DND-41 (cell line): Measurements from ENCODE around the gene CLPTM1L.

Experiments
- ATAC-seq: fragments of 200-7000 bp; cut with Tn5 transposase; 3 replicates; pipeline ENCODE4 v1.9.1; 2021; ENCODE audit warnings: low read depth; ENCODE audit not compliant: insufficient read depth
- DNase-seq: peaks from one replicate; pipeline ENCODE4 v3.0.0-alpha.2; 2020
- H2AFZ ChIP-seq: 2 replicates; pipeline ENCODE4 v1.6.0; 2012; ENCODE audit warnings: low read depth, low read length
- H3K27ac ChIP-seq: 2 replicates; pipeline ENCODE4 v1.5.1; 2012; ENCODE audit warnings: low read length, inconsistent platforms
- H3K27me3 ChIP-seq: fragments of 200-600 bp; sonication (generic); 2 replicates; pipeline ENCODE4 v1.6.0; 2012; ENCODE audit warnings: low read length, mild to moderate bottlenecking, inconsistent platforms; ENCODE audit not compliant: insufficient read depth, poor library complexity
- H3K36me3 ChIP-seq: 2 replicates; pipeline ENCODE4 v1.5.1; 2012; ENCODE audit warnings: low read length, inconsistent platforms; ENCODE audit not compliant: insufficient read depth
- H3K4me1 ChIP-seq: 2 replicates; pipeline ENCODE4 v1.5.1; 2012; ENCODE audit warnings: mild to moderate bottlenecking, low read length; ENCODE audit not compliant: insufficient read depth
- H3K4me2 ChIP-seq: 2 replicates; pipeline ENCODE4 v1.6.0; 2012; ENCODE audit warnings: mild to moderate bottlenecking, moderate library complexity, low read length, inconsistent platforms; ENCODE audit not compliant: insufficient read depth
- H3K4me3 ChIP-seq, 2 experiments: fragments of 200-600 bp in 1 of 2; shearing (Covaris generic) in 1 of 2; 2 replicates each; pipeline ENCODE4 v1.5.1; 2012 to 2016; ENCODE audit warnings: inconsistent platforms in 2 of 2, low read length in 2 of 2, mild to moderate bottlenecking in 2 of 2, low read depth in 1 of 2, moderate library complexity in 1 of 2
- H3K79me2 ChIP-seq: 2 replicates; pipeline ENCODE4 v1.6.0; 2012; ENCODE audit warnings: low read length, inconsistent platforms; ENCODE audit not compliant: insufficient read depth
- H3K9ac ChIP-seq: 2 replicates; pipeline ENCODE4 v1.6.0; 2012; ENCODE audit warnings: low read depth, mild to moderate bottlenecking, inconsistent platforms, low read length, moderate library complexity
- H3K9me3 ChIP-seq: 2 replicates; pipeline ENCODE4 v1.5.1; 2012; ENCODE audit warnings: low read length, moderate library complexity, mild to moderate bottlenecking, inconsistent platforms; ENCODE audit not compliant: insufficient read depth, severe bottlenecking
- H4K20me1 ChIP-seq: 2 replicates; pipeline ENCODE4 v1.6.0; 2012; ENCODE audit warnings: low read length; ENCODE audit not compliant: insufficient read depth
- CTCF ChIP-seq: IDR thresholded peaks from 2 replicates; pipeline ENCODE4 v1.5.1; 2012; ENCODE audit warnings: borderline replicate concordance, low read length, moderate library complexity, mild to moderate bottlenecking; ENCODE audit not compliant: poor library complexity, severe bottlenecking; ENCODE audit errors: extremely low read depth
- EZH2 ChIP-seq: IDR thresholded peaks from 3 replicates; pipeline ENCODE4 v1.6.1; 2012; ENCODE audit warnings: borderline replicate concordance, low read depth, mild to moderate bottlenecking, moderate library complexity, low read length, inconsistent platforms; ENCODE audit not compliant: severe bottlenecking

Gene CLPTM1L

GRCh38 chr5:1383886-1384401, 39.0 kb upstream of the CLPTM1L start:
- Histone ChIP-seq H3K4me3 (no peak overlapping the region), H2AFZ (no peak overlapping the region), H3K27me3 (peaks cover 6% of the 10 kb centered on the region), H3K36me3 (no peaks in the 10 kb centered on the region), H3K9ac (no peak overlapping the region), H3K9me3 (no peaks in the 10 kb centered on the region), H3K4me2 (no peak overlapping the region), H3K79me2 (no peaks in the 10 kb centered on the region), H3K27ac (no peak overlapping the region), H4K20me1 (no peaks in the 10 kb centered on the region), H3K4me1 (peaks cover 20% of the 10 kb centered on the region)
- ATAC-seq, result no peak
- TF ChIP-seq CTCF (no peak), EZH2 (no peak)
- no peak for DNase-seq

GRCh38 chr5:1383344-1383743, 38.4 kb upstream of the CLPTM1L start:
- H3K27me3 ChIP-seq, result peaks cover 6% of the 10 kb centered on the region
- no peak overlapping the region for H3K27ac ChIP-seq
- H3K79me2 ChIP-seq, result no peaks in the 10 kb centered on the region

DNA sequence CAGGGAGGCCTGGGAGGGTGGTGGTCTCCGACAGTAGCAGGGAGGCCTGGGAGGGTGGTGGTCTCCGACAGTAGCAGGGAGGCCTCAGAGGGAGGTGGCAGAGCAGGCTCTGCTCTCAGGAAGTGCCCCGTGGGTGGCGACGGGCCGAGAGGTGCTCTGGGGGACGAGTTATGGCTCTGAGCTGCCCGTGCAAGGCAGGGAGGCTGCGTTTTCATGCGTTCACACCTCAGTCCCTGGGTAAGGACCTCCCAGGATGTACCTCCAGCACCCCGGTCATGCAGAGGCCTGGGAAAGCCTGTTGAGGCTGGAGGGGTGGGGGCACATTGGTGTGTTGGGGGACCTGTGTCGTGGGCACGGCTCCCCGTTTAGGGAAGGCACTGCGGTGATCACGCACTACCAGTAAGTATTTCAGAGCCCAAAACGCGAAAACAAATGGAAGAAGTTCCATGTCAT, 37.4 kb upstream of the CLPTM1L start:
- Histone ChIP-seq H3K4me2 (no peak overlapping the region), H4K20me1 (no peaks in the 10 kb centered on the region), H3K79me2 (no peaks in the 10 kb centered on the region), H3K9ac (no peak overlapping the region), H3K4me1 (peaks cover 20% of the 10 kb centered on the region), H3K27ac (no peak overlapping the region), H3K36me3 (no peaks in the 10 kb centered on the region), H2AFZ (no peak overlapping the region), H3K9me3 (no peaks in the 10 kb centered on the region), H3K27me3 (peaks cover 3% of the 10 kb centered on the region), H3K4me3 (no peak overlapping the region)
- TF ChIP-seq CTCF (no peak), EZH2 (no peak)
- no peak for ATAC-seq
- no peak for DNase-seq

More at GRCh38 chr5:1383344-1383743, 38.4 kb upstream of the CLPTM1L start:
- Histone ChIP-seq H3K4me2 (no peak overlapping the region), H3K4me3 (no peak overlapping the region), H4K20me1 (no peaks in the 10 kb centered on the region), H3K9me3 (no peaks in the 10 kb centered on the region), H2AFZ (no peak overlapping the region), H3K4me1 (peaks cover 20% of the 10 kb centered on the region), H3K9ac (no peak overlapping the region), H3K36me3 (no peaks in the 10 kb centered on the region)
- TF ChIP-seq EZH2, result no peak
- no peak for TF ChIP-seq CTCF
- ATAC-seq, result no peak
- no peak for DNase-seq
